Measurements from ENCODE around the gene MCTP1. TPM values are rescaled to one million over a fixed set of nuclear protein-coding genes. Genes with fewer than 3 reads are reported as not detected.
"Not testable (repeated sequence)": the region's sequence is repeated elsewhere in the genome, so short reads cannot be mapped to it uniquely, and the experiment has no call there.

The MCTP1 gene
- total and polyA plus RNA-seq, 4 experiments from 2014 or later: 0.31 to 0.42 (median 0.39) TPM; not detected in 1

DNA sequence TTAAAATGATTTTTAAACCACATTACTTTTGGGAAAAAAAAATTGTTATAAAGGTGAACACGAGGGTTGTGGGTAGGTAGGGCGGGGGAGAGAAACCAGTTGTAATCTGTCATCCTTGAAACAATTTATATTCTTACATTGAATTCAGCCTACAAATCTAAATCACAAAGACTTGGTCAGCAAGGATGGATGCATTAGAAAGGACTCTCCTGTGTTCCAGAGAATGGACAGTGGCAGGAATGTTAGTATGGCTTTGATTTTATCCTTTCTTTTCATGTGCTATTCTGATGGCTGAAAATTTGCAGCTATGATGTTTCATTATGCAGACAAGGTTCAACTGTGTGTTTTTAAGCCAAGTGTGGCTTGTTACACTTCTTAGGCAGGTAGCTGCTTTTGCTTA lies 431.8 kb downstream of the MCTP1 start:
- H3K36me3 ChIP-seq (ENCODE audit: insufficient read depth, low read length): no peaks in the 10 kb centered on the region
- no peak overlapping the region for H3K4me3 Mint-ChIP-seq
- H3K36me3 Mint-ChIP-seq: no peaks in the 10 kb centered on the region
- no peaks in the 10 kb centered on the region for H3K9me3 Mint-ChIP-seq
- intact Hi-C loops (cut with micrococcal nuclease): loop anchor here (5.0 kb wide), 3 partner anchors 61 to 1271 kb away; partner anchors contain the start of genes NR2F1 and NR2F1-AS1
- H3K4me1 Mint-ChIP-seq: peaks cover 0 to 5% (median 1%) of the 10 kb centered on the region in 4 donors
- no peak overlapping the region for H3K27ac ChIP-seq (ENCODE audit: low read depth, low read length)
- H3K27ac Mint-ChIP-seq: no peak overlapping the region
- H3K4me3 ChIP-seq (ENCODE audit: low read length in 2 of 2): no peak overlapping the region
- H3K9me3 ChIP-seq (ENCODE audit: control insufficient read depth in 1 of 2, low read length in 2 of 2): no peaks in the 10 kb centered on the region
- ChIA-PET POLR2A (ENCODE audit: partially characterized antibody) (no interaction called here), CTCF (ENCODE audit: partially characterized antibody) (no interaction called here)
- no peaks in the 10 kb centered on the region for H3K27me3 ChIP-seq (ENCODE audit: insufficient read depth, low read length)
- H3K4me1 ChIP-seq (ENCODE audit: insufficient read depth, low read length): no peaks in the 10 kb centered on the region
- peaks cover 0 to 1% of the 10 kb centered on the region in 2 donors for H3K27me3 Mint-ChIP-seq
- DNase-seq: no peak

DNA sequence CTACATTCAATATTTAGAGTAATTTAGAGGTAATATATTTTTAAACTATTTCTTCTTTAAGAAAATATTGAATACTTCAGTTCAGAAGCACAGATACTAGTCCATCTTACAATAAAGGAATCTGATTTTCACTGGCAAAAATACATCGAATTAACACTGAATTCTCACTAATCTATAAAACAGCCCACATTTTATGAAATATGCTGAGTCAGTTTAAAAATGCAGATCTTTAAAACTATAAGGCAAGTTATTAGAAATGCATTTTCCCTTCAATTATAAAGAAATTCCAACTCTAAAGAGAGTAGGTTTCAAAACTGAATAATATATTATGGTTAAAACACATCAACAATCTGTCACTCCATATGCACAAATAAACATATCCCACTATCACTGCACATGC lies 433.9 kb downstream of the MCTP1 start:
- Mint-ChIP-seq H3K27ac (no peak overlapping the region), H3K4me1 (peaks cover 0 to 5% (median 1%) of the 10 kb centered on the region in 4 donors), H3K27me3 (peaks cover 0 to 2% of the 10 kb centered on the region in 2 donors), H3K9me3 (peaks cover 0 to 1% (median 0%) of the 10 kb centered on the region in 8 donors), H3K36me3 (no peaks in the 10 kb centered on the region), H3K4me3 (no peak overlapping the region)
- Histone ChIP-seq H3K4me3 (ENCODE audit: low read length in 2 of 2) (no peak overlapping the region), H3K9me3 (ENCODE audit: control insufficient read depth in 1 of 2, low read length in 2 of 2) (no peaks in the 10 kb centered on the region), H3K27me3 (ENCODE audit: insufficient read depth, low read length) (no peaks in the 10 kb centered on the region), H3K4me1 (ENCODE audit: insufficient read depth, low read length) (no peaks in the 10 kb centered on the region), H3K27ac (ENCODE audit: low read depth, low read length) (no peak overlapping the region), H3K36me3 (ENCODE audit: insufficient read depth, low read length) (no peaks in the 10 kb centered on the region)
- intact Hi-C loops (cut with micrococcal nuclease): loop anchor here (1.0 to 5.0 kb wide), 5 partner anchors 59 to 1269 kb away; partner anchors contain the start of genes NR2F1 and NR2F1-AS1
- ChIA-PET POLR2A (ENCODE audit: partially characterized antibody) (no interaction called here), CTCF (ENCODE audit: partially characterized antibody) (interaction anchor here (0.7 to 1.9 kb wide), 9 partner anchors 8 to 327 kb away, joined by 3 to 13 read pairs (median 5); no protein-coding TSS in a partner anchor)
- DNase-seq: no peak

- no peaks in the 10 kb centered on the region for H3K36me3 Mint-ChIP-seq
- H3K4me1 Mint-ChIP-seq: peaks cover 0 to 5% (median 1%) of the 10 kb centered on the region in 4 donors
- H3K9me3 ChIP-seq (ENCODE audit: control insufficient read depth in 1 of 2, low read length in 2 of 2): no peaks in the 10 kb centered on the region
- H3K27ac ChIP-seq (ENCODE audit: low read depth, low read length): no peak overlapping the region
- H3K36me3 ChIP-seq (ENCODE audit: insufficient read depth, low read length): no peaks in the 10 kb centered on the region
- H3K4me3 ChIP-seq (ENCODE audit: low read length in 2 of 2): no peak overlapping the region
- no peaks in the 10 kb centered on the region for H3K4me1 ChIP-seq (ENCODE audit: insufficient read depth, low read length)
- POLR2A ChIA-PET (ENCODE audit: partially characterized antibody): no interaction called here
- no peak overlapping the region for H3K27ac Mint-ChIP-seq
- peaks cover 0 to 2% of the 10 kb centered on the region in 2 donors for H3K27me3 Mint-ChIP-seq
- CTCF ChIA-PET (ENCODE audit: partially characterized antibody): interaction anchor here (0.7 to 1.9 kb wide), 11 partner anchors 8 to 326 kb away, joined by 3 to 13 read pairs (median 4); no protein-coding TSS in a partner anchor
- peaks cover 0 to 1% (median 0%) of the 10 kb centered on the region in 8 donors for H3K9me3 Mint-ChIP-seq
- intact Hi-C loops (cut with micrococcal nuclease): loop anchor here (1.0 to 5.0 kb wide), 5 partner anchors 58 to 1268 kb away; partner anchors contain the start of genes NR2F1 and NR2F1-AS1
- H3K27me3 ChIP-seq (ENCODE audit: insufficient read depth, low read length): no peaks in the 10 kb centered on the region
- DNase-seq: peak; percentile 44 to 54 (median 47)
- H3K4me3 Mint-ChIP-seq: no peak overlapping the region
These were observed 434.8 kb downstream of the MCTP1 start for GRCh38 chr5:94849821-94850736.

- no peaks in the 10 kb centered on the region for H3K27me3 ChIP-seq (ENCODE audit: insufficient read depth, low read length)
- no peak for DNase-seq
- CTCF ChIA-PET (ENCODE audit: partially characterized antibody): interaction anchor here (1.1 to 1.9 kb wide), 4 partner anchors 8 to 111 kb away, joined by 4 to 11 read pairs (median 4); no protein-coding TSS in a partner anchor
These were observed 435.6 kb downstream of the MCTP1 start for GRCh38 chr5:94849324-94849723.

DNA sequence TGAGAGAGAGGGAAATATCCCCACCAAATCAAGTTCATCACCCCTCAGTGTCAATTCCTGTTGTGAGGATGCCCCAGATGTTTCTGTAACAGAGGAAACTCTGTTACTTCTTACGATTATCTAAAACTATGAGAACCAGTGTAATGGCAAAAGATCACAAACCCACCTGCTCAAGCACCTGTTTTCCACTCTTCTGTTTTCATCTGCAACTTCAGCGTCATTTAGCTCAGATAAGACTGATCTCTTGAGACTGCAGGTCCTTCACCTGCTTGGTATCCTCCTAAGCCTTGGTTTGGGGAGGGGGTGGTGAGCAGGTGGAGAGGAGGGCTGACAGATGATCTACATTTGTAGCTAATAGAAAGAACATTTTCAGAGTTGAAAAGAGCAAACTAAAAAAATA lies 437.2 kb downstream of the MCTP1 start:
- CTCF ChIA-PET (ENCODE audit: partially characterized antibody): interaction anchor here (0.7 to 2.0 kb wide), 4 partner anchors 12 to 324 kb away, joined by 3 to 7 read pairs (median 4); no protein-coding TSS in a partner anchor
- Histone ChIP-seq H3K4me1 (ENCODE audit: insufficient read depth, low read length) (no peaks in the 10 kb centered on the region), H3K27ac (ENCODE audit: low read depth, low read length) (no peak overlapping the region), H3K36me3 (ENCODE audit: insufficient read depth, low read length) (no peaks in the 10 kb centered on the region), H3K9me3 (ENCODE audit: control insufficient read depth in 1 of 2, low read length in 2 of 2) (no peaks in the 10 kb centered on the region), H3K4me3 (ENCODE audit: low read length in 2 of 2) (no peak overlapping the region), H3K27me3 (ENCODE audit: insufficient read depth, low read length) (no peaks in the 10 kb centered on the region)
- Mint-ChIP-seq H3K36me3 (no peaks in the 10 kb centered on the region), H3K9me3 (peaks cover 0 to 1% (median 0%) of the 10 kb centered on the region in 8 donors), H3K27ac (no peak overlapping the region), H3K4me3 (no peak overlapping the region), H3K27me3 (peaks cover 0 to 2% of the 10 kb centered on the region in 2 donors), H3K4me1 (peaks cover 0 to 5% (median 1%) of the 10 kb centered on the region in 4 donors)
- no peak for DNase-seq
- POLR2A ChIA-PET (ENCODE audit: partially characterized antibody): no interaction called here
- intact Hi-C loops (cut with micrococcal nuclease): no loop called here

More at GRCh38 chr5:94849324-94849723, 435.6 kb downstream of the MCTP1 start:
- H3K4me1 ChIP-seq (ENCODE audit: insufficient read depth, low read length): no peaks in the 10 kb centered on the region
- no peak overlapping the region for H3K27ac ChIP-seq (ENCODE audit: low read depth, low read length)
- Mint-ChIP-seq H3K27me3 (peaks cover 0 to 2% of the 10 kb centered on the region in 2 donors), H3K4me3 (no peak overlapping the region), H3K4me1 (peaks cover 0 to 5% (median 1%) of the 10 kb centered on the region in 4 donors), H3K27ac (no peak overlapping the region), H3K36me3 (no peaks in the 10 kb centered on the region), H3K9me3 (peaks cover 0 to 1% (median 0%) of the 10 kb centered on the region in 8 donors)
- H3K9me3 ChIP-seq (ENCODE audit: control insufficient read depth in 1 of 2, low read length in 2 of 2): no peaks in the 10 kb centered on the region
- no peak overlapping the region for H3K4me3 ChIP-seq (ENCODE audit: low read length in 2 of 2)
- POLR2A ChIA-PET (ENCODE audit: partially characterized antibody): no interaction called here
- H3K36me3 ChIP-seq (ENCODE audit: insufficient read depth, low read length): no peaks in the 10 kb centered on the region
- intact Hi-C loops (cut with micrococcal nuclease): no loop called here

GRCh38 chr5:94847019-94847418 lies 437.9 kb downstream of the MCTP1 start:
- Histone ChIP-seq H3K9me3 (ENCODE audit: control insufficient read depth in 1 of 2, low read length in 2 of 2) (no peaks in the 10 kb centered on the region), H3K4me3 (ENCODE audit: low read length in 2 of 2) (no peak overlapping the region), H3K27me3 (ENCODE audit: insufficient read depth, low read length) (no peaks in the 10 kb centered on the region), H3K4me1 (ENCODE audit: insufficient read depth, low read length) (no peaks in the 10 kb centered on the region), H3K36me3 (ENCODE audit: insufficient read depth, low read length) (no peaks in the 10 kb centered on the region), H3K27ac (ENCODE audit: low read depth, low read length) (no peak overlapping the region)
- Mint-ChIP-seq H3K9me3 (peaks cover 0 to 1% (median 0%) of the 10 kb centered on the region in 8 donors), H3K27ac (no peak overlapping the region), H3K36me3 (no peaks in the 10 kb centered on the region), H3K27me3 (peaks cover 0 to 2% of the 10 kb centered on the region in 2 donors), H3K4me3 (no peak overlapping the region), H3K4me1 (peaks cover 0 to 5% (median 1%) of the 10 kb centered on the region in 4 donors)
- ChIA-PET CTCF (ENCODE audit: partially characterized antibody) (interaction anchor here (0.6 to 2.0 kb wide), 2 partner anchors 57 to 110 kb away, joined by 3 to 7 read pairs; no protein-coding TSS in a partner anchor), POLR2A (ENCODE audit: partially characterized antibody) (no interaction called here)
- no peak for DNase-seq
- intact Hi-C loops (cut with micrococcal nuclease): no loop called here

DNA sequence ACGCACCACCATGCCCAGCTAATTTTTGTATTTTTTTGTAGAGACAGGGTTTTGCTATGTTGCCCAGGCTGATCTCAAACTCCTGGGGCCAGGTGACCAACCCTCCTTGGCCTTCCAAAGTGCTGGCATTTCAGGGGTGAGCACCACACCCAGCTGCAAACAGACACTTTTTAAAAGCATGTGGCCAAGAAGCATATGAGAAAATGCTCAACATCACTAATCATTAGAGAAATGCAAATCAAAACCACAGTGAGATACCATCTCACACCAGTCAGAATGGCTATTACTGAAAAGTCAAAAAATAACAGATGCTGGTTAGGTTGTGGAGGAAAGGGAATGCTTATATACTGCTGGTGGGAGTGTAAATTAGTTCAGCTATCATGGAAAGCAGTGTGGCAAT lies 439.2 kb downstream of the MCTP1 start:
- H3K9me3 Mint-ChIP-seq; H3K4me1 ChIP-seq (ENCODE audit: insufficient read depth, low read length); H3K9me3 ChIP-seq (ENCODE audit: control insufficient read depth in 1 of 2, low read length in 2 of 2); H3K4me3 ChIP-seq (ENCODE audit: low read length in 2 of 2); H3K27me3 ChIP-seq (ENCODE audit: insufficient read depth, low read length); DNase-seq; H3K4me1 Mint-ChIP-seq; POLR2A ChIA-PET (ENCODE audit: partially characterized antibody); intact Hi-C loops (cut with micrococcal nuclease); H3K4me3 Mint-ChIP-seq; H3K36me3 ChIP-seq (ENCODE audit: insufficient read depth, low read length); H3K27ac ChIP-seq (ENCODE audit: low read depth, low read length); H3K36me3 Mint-ChIP-seq; CTCF ChIA-PET (ENCODE audit: partially characterized antibody); H3K27ac Mint-ChIP-seq; H3K27me3 Mint-ChIP-seq: not testable (repeated sequence)

All from CD4-positive, alpha-beta memory T cell (primary cell).